Tibial artery (tissue), 4 donors: ENCODE results near the gene OSBPL2.

Source experiments
- DNase-seq, 2 donors: peaks; one replicate each; pipeline ENCODE4 v3.0.0-alpha.2; 2019
- H3K27ac ChIP-seq, 2 donors: fragments of 200-600 bp; sonication (generic) in 1 of 2; 1 replicate in 1 of 2; 2 replicates in 1 of 2; pipeline ENCODE4 v1.5.1; 2018 to 2019; ENCODE audit warnings: mild to moderate bottlenecking in 1 of 2
- H3K27me3 ChIP-seq, 2 donors: fragments of 200-600 bp; sonication (generic) in 1 of 2; one replicate each; pipeline versions ENCODE4 v1.5.1 to v1.6.0; 2016 to 2019
- H3K36me3 ChIP-seq, 3 donors: fragments of 200-600 bp; sonication (generic) in 2 of 3; one replicate each; pipeline ENCODE4 v1.5.1; 2016 to 2019; ENCODE audit warnings: mild to moderate bottlenecking in 2 of 3
- H3K4me1 ChIP-seq, 4 donors: fragments of 200-600 bp; sonication (generic) in 2 of 4; 1 replicate in 3 of 4; 2 replicates in 1 of 4; pipeline ENCODE4 v1.5.1; 2016 to 2019
- H3K4me3 ChIP-seq, 2 donors: fragments of 200-600 bp; sonication (generic) in 1 of 2; 1 replicate in 1 of 2; 2 replicates in 1 of 2; pipeline ENCODE4 v1.5.1; 2018 to 2019; ENCODE audit warnings: mild to moderate bottlenecking in 2 of 2
- H3K9me3 ChIP-seq, 3 donors: fragments of 200-600 bp; sonication (generic) in 1 of 3; one replicate each; pipeline ENCODE4 v1.5.1; 2016 to 2019
- CTCF ChIP-seq, 2 experiments: fragments of 200-600 bp in 1 of 2; fragments of 450-650 bp in 1 of 2; IDR thresholded peaks; one replicate each; pipeline ENCODE4 v1.5.1; 2017 to 2019; ENCODE audit warnings: antibody characterized with exemption in 2 of 2, mild to moderate bottlenecking in 1 of 2, moderate library complexity in 1 of 2
- intact Hi-C: fragments of 100-400 bp; cut with DNase I; formaldehyde crosslinking; loops from one replicate; pipeline ENCODE4 v1.15.0; 2023; ENCODE audit warnings: low total_unique reads

Gene OSBPL2

GRCh38 chr20:62334881-62335280, 96.6 kb downstream of the OSBPL2 start:
- DNase-seq: no peak
- TF ChIP-seq CTCF (IDR thresholded peaks at IDR 0.05): no peak
- Histone ChIP-seq H3K4me3 (no peak overlapping the region), H3K36me3 (peaks cover 96 to 98% (median 98%) of the 10 kb centered on the region in 3 donors), H3K9me3 (no peaks in the 10 kb centered on the region), H3K4me1 (no peaks in the 10 kb centered on the region), H3K27ac (no peak overlapping the region), H3K27me3 (no peaks in the 10 kb centered on the region)
- intact Hi-C loops: no loop called here

- TF ChIP-seq CTCF (IDR thresholded peaks at IDR 0.05): no peak
- Histone ChIP-seq H3K4me3 (no peak overlapping the region), H3K36me3 (peaks cover 96 to 98% (median 96%) of the 10 kb centered on the region in 3 donors), H3K27me3 (no peaks in the 10 kb centered on the region), H3K27ac (no peak overlapping the region), H3K9me3 (no peaks in the 10 kb centered on the region), H3K4me1 (no peaks in the 10 kb centered on the region)
- intact Hi-C loops: no loop called here
- no peak for DNase-seq
These were observed 97.2 kb downstream of the OSBPL2 start for GRCh38 chr20:62335532-62335931.

GRCh38 chr20:62336329-62336728, 98.0 kb downstream of the OSBPL2 start:
- DNase-seq: no peak
- peaks cover 95 to 96% (median 96%) of the 10 kb centered on the region in 3 donors for H3K36me3 ChIP-seq
- no peak for TF ChIP-seq CTCF (IDR thresholded peaks at IDR 0.05)

GRCh38 chr20:62336775-62337557, 98.6 kb downstream of the OSBPL2 start:
- H3K27ac ChIP-seq: no peak overlapping the region
- DNase-seq: no peak
- TF ChIP-seq CTCF (IDR thresholded peaks at IDR 0.05): no peak
- H3K27me3 ChIP-seq: no peaks in the 10 kb centered on the region
- no peaks in the 10 kb centered on the region for H3K4me1 ChIP-seq
- H3K36me3 ChIP-seq: peaks cover 90 to 96% (median 92%) of the 10 kb centered on the region in 3 donors
- intact Hi-C loops: no loop called here
- H3K4me3 ChIP-seq: no peak overlapping the region
- no peaks in the 10 kb centered on the region for H3K9me3 ChIP-seq

More at GRCh38 chr20:62336329-62336728, 98.0 kb downstream of the OSBPL2 start:
- Histone ChIP-seq H3K4me3 (no peak overlapping the region), H3K9me3 (no peaks in the 10 kb centered on the region), H3K27ac (no peak overlapping the region), H3K4me1 (no peaks in the 10 kb centered on the region), H3K27me3 (no peaks in the 10 kb centered on the region)
- intact Hi-C loops: no loop called here

GRCh38 chr20:62337558-62338293, 99.4 kb downstream of the OSBPL2 start:
- TF ChIP-seq CTCF (IDR thresholded peaks at IDR 0.05): no peak
- no peak for DNase-seq
- Histone ChIP-seq H3K4me1 (no peaks in the 10 kb centered on the region), H3K4me3 (no peak overlapping the region), H3K27me3 (no peaks in the 10 kb centered on the region), H3K27ac (no peak overlapping the region), H3K9me3 (no peaks in the 10 kb centered on the region), H3K36me3 (peaks cover 82 to 91% (median 90%) of the 10 kb centered on the region in 3 donors)
- intact Hi-C loops: no loop called here
